NCI-H446 (cell line): ENCODE measurements around the gene SETD1B.
A peak's percentile ranks its signal among the peaks of the same experiment; 100 is the strongest.

Source experiments
- DNase-seq, 2 experiments: peaks; one replicate each; lab custom pipeline; 2025; lab: John Stamatoyannopoulos, UW

Gene SETD1B

DNA sequence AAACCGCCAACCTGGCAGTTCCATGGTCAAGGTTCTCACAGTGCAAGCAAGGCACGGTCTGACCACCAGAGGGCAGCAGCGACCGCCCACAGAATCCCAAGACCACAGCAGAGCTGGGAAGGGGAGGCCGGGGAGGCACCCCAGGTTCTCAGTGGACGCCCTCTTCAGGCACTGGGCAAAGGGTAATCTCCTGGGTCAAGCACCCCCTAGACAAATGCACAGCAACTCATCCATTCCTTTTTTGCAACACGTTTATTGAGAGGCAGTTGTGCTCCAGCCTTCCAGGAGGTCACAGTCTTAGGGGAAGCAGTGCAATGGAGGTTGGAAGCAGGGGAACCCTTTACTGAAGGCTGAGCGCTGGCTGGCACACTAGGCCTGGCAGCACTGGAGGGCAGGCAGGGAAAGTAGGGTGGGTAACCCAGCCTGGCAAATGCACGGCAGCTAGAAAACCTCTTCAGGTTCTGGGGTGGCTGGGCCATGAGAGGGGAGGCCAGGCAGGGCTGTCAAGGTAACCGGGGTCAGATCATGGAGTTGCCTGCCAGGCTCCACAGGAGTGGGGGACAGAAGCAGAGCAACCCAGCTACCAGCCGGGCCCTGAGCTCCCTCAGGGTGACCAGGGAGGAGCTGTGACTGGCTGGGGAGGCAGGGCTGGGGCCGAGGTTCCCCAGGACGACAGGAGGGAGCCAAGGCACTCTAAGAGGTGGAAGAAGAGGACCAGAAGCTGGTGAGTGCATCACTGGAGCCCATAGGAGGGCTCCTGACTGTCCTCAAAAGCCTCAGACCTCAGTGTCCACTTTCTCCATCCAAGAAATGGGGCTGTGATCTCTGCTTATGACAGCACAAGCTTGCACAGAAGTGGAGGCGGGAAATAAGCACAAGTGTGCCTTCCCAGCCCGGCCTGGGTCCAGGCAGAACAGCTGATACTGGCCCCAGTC, 8.5 kb upstream of the SETD1B start:
- peak; percentile 71 to 78 for DNase-seq

DNA sequence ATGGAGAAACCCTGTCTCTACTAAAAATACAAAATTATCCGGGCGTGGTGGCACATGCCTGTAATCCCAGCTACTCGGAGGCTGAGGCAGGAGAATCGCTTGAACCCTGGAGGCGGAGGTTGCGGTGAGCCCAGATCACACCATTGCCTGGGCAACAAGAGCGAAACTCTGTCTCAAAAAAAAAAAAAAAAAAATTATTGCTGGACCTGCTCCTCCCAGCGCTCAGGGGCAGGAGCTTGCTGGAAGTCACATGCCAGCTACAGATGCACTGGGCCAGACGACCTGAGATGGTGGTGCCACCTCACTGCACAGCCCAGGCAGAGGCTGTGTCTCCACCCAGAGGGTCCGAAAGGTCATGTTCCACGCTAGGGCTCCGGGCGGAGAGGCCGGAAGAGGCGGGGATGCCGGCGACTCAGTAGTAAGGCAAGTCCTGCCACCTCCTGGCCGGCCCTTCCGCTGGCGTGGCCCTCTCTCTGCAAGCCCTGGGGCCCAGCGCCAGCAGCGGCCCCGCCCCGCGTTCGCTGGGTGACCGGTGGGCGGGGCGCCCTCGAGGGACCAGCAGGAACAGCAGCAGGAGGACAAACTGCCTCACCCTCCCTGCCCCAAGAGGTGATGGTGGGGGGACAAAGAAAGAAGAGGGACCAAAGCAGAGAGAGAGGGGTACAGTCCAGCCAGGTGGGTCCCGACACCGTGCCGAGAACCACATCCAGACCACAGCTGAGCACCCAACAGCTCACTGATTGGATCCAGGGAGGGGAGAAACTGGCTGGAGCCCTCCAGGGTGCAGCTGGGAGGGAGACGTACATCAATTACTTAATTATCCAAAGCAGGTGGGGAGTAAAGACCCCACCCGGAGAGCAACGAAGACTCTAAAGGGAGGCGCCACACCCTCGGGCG, 6.7 kb upstream of the SETD1B start:
- DNase-seq, result no peak

DNA sequence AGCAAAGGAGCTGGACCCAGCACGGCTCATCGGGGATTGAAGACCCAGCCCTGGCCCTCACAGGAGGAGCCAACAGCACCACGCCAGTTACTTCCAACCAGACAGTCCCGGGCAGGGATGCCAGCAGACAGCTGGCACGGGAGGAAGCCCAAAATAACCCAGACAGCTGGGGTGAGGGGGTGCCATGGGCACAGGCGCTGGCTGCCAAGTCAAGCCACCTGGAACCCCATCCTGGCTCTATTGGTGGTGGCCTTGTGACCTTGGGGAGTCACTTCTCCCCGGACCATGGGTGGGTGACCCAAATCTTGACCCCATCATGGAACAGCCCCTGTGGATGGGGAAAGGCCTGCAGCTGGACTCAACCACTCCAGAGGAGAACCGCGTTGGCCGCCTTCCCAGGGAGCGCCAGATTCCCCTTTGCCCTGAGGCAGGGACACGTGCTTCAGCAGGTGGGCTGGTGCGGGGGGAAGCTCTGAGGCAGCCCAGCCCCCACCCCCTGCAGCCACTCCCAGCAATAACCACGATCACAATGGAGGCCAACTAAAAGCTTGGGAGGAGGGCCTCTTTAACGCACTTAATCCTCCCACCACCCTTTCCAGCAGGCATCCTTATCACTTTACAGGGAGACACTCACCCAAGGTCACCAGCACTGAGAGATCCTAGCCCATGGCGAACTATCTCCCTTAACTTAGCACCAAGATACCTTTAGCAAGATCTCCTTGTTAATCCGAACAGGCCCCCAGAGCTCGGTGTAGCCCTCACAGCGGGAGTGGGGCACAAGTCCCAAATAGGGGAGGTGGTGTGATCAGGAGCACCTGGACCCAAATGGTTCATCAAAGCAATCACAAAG, 5.6 kb upstream of the SETD1B start:
- DNase-seq, result peak; percentile 49 to 85

DNA sequence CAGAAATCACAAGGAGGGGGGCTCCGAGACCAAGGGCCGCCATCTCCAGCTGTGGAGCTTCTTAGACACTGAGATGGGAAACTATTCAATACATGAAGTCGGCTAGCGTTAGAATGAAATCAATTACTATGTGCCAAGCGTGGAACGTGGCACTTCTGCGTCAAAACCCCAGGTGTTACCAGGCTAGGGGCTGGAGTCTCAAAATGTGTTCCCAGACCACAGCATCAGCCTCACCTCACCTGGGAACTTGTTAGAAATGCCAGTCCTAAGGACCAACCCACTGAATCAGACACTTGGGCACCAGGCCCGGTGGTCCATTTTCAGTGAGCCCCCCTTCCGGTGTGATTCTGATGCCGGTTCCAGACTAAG, 5.0 kb upstream of the SETD1B start:
- DNase-seq, result no peak

DNA sequence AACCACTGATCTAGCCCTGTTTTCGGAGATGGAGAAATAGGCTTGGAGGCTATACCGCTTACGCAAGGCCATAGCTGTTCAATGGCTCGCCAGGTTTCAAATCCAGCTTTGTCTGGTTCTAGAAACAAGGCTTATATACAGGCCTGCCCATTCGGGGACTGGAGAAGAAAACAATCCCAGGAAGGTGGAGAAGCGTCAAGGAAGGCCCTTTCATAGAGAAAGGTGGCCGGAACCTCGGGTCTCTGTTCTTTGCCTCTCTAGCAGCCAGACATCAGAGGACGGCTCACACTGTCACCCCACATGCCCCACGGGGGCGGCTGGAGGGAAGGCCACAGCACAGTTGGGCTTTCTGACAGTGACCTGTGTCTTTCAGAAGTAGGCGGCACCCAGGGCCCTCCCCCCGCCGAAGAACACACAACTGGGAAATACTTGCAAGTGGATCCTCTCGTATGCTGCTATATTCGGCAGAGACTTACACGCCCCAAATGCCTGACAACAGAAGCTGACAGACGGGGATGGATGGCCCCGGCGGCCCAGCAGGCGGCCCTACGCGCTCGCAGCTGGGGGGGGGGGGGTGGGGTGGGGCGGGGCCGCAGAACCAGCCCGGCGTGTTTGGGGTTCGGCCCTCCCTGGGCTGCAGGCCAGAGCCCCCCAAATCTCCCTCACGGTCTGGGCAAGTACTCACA, 4.5 kb upstream of the SETD1B start:
- peak; percentile 38 to 71 for DNase-seq

DNA sequence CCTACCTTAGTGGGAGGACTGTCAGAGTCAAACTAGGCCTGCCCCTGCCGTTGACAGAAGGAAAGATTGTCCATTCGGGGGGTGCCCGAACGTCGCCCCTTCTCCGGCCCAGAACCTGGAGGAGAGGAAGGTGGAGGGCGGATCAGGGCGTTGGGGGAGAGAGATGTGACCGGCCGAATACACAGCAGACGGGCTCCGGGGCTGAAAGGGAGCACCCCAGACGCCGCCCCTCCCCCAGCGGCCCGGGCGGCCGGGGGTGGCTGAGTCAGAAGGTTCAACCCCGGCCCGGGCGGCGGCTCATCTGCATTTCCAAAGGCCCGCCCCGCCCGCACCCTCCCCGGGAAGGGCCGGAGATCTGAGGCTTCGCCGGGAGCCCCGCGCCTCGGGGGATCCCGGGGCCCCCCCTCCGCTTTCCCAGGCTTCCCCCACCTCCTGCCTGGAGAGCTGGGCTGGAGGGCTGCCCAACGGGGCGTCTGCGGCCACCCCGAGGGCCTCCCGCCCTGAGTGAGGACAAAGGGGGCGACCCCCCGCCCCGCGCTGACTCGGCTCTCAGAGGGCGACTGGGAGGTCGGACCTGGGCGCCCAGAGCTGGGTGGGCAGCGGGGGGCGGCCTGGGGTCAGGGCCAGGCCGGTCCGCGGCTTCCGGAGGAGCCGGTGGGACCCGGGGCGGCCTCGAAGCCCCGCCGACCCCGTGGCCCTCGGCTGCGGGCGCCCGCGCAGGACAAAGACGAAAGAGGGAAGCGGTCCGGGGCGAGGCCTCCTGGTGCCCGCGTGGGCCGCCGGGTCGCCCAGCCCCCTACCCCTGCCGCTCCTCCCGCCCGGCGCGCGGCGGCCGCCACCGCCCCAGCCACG, 3.7 kb upstream of the SETD1B start:
- DNase-seq, result peak; percentile 59 to 76

DNA sequence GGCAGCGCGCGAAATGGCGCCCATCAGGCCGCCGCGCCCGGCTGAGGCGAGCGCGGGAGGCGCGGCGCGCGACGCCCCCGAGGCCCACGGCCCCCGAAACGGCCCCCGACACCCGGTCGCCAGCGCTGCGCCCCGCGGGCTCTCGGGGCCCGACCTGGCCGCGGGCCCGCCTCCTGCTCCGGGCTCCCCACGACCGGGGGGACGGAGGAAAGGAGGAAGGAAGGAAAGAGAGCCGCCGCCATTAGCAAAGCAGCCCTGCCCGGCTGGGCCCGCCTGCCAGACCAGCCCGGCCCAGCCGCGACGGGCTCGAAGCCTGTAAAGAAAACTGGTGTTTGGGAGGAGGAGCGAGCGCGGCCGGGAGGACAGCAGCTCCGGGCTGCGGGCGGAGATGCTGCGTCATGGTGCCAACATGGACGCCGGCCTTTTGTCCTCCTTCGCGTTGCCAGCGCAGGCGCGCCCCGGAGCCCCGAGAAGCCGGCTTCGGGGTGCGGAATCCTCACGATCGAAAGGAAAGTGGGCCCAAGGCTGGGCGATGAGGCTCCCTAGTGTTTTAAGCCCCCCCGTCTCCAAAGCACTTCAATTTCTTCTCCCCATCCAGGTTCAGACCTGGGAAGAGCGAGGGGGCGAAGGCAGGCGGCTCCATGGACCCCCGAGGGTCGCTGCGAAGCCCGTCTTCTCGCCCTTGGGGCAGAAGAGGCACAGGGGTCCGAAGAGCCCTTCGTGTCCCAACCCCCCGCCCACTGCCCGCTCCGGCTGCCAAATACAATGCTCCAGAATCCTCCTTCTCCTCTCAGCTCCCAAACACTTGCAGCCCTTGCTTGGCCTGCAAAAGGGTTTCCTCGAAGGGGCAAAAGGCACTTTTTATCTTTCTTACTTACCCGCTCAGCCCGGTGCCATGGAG, 2.9 kb upstream of the SETD1B start:
- peak; percentile 20 to 75 for DNase-seq

DNA sequence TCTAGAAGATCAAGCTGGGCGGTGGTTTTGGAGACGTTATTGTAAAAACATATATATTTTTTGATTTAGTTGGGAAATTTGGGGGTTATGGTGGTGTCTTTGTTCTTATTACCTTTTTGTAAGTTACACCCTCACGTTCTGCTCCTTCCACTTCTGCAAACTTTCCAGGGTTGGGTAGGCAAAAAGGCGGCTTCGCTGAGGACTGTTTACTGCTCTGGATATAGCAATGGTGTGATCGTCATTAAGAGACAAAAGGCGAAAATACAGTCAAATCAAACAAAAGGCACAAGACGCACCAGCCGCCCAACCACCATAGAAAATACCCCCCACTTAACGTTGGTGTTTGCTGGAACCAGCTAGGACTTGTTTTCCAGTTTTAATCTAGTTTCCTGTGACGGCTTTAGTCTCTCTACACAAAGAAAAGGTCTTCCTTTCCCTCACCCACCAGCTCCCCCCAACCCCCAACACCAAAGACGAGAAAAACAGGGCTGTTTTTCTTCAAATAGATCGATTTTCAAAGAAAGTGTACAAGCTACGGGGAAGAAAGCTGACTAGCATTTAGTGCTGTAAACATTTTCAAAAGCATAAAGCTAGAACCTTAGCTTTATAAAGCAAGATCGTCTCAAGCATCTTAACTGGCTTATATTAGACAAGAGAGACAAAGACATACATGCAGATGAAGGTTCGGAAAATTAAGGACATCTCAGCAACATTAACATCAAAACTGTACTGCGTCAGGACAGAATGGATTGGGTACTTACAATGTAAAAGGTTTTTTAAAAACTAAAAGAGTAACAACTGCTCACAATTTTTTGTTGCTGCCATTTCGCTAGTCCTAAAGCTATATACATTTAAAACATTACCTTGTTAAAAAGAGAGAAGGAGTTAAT, 2.0 kb upstream of the SETD1B start:
- DNase-seq, result no peak

DNA sequence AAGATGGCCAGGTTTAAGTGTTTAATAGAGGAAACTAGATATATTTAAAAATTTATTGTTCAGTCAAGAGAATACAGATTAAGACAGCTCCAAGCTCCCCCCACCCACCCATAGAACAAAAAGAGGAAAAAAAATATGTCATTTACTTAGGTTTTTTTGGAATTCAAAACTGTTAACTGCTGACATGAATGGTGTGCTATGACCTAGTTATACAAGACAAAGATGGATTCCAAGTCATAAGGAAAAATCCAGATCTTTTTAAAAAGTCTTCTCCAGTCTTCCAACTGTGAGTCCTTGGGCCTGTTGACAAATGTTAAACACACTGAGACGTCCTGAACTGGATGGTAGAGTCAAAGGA, 1.3 kb upstream of the SETD1B start:
- no peak for DNase-seq

DNA sequence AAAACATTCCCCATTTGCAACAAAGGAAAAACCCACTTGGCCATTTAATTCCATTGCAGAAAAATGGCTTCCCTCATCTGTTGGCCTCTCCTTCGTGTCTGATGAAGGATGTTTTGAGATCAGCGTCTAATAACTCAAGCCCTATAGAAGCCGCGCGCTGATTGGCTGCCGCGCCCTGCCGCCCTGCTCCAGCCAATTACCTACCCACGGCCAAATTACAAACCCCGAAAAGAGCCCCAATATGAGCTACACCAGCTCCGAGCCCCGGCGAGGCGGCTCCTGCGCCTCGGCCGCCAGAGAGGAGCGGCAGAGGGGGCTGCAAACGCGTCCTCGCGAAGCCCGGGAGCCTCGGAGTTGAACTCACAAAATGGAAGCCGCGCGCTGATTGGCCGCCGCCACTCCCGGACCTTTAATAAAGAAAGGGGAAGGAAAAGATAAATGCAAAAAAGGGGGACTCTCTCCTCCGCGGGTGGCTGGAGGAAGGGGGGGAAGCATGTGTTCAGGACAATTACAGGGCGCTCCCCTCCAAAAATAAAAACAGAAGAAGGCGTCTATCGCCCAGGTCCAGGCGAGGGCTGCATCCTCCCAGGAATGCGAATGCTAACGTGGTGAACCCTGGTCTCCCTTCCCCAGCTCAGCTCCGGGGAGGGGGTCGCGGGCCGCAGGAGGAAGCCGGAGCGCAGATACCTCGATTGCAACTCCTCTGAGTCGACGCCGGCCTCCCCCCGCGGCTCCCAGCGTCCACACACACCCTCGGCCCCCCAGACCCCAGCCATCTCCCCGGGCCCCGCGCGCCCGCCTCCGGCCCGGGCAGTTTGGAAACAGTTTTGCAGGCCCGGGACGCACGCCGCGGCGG, 738 bp upstream of the SETD1B start:
- DNase-seq, result peak; percentile 74 to 94

DNA sequence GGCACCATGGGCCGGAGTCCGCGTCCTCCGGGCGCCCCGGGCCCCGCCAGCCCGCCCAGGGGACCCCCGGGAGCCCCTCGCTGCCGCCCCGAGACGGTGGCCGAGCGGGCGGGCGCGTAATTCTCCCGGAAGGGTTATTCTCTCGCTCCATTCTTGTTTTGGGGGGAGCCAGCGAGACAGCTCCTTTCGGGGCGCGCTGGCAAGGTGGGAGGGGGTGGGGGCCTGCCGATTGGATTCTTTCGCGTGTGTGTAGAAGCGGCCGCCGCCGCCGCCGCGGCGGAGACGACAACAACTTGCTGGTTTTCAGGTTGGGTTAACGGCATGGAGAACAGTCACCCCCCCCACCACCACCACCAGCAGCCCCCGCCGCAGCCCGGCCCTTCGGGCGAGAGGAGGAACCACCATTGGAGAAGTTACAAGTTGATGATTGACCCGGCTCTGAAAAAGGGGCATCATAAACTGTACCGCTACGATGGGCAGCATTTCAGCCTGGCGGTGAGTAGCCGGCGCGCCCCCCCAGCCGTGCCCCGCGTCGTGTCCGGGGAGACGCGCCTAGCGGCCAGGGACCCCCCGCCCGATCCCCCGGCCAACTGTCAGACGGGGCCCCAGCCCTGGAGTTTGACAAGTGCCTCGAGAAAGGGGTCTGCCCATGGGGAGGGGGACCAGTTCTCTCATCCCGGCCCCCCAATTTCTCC, 755 bp downstream of the SETD1B start:
- peak in 1 of 2 experiments; percentile 19 for DNase-seq

DNA sequence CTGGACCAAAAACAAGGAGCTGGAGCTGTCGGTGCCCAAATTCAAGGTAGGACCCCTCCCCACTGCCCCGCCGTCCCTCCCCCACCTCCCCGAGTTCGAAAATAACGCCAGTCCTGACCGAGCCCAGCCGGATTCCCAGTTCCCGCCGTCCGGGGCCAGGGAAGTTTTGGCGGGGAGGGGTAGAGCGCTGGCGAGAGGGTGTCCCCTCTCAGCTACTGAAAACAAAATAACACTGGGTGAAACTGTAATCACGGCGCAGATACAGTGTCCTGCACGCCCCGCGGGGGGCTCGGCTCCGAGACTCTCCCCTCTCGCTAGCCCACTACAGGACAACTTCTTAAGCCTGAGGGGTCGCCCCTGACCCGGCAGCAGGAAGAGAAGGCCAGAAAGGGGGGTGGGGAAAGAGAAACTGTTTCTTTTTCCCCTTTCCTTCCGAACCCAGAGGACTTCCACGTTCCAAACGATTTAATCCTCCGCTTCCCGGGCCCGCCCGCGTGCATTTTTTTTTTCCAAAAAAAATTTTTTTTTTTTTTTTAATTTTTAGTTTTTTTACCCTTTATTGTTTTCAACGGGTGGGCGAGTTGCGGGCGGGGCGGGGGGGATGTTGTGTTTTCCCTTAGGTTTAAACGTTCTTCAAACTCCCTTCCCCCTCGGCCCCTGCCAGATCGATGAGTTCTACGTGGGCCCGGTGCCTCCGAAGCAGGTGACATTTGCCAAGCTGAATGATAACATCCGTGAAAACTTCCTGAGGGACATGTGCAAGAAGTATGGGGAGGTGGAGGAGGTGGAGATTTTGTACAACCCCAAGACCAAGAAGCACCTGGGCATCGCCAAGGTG, 1.6 kb downstream of the SETD1B start:
- no peak for DNase-seq

DNA sequence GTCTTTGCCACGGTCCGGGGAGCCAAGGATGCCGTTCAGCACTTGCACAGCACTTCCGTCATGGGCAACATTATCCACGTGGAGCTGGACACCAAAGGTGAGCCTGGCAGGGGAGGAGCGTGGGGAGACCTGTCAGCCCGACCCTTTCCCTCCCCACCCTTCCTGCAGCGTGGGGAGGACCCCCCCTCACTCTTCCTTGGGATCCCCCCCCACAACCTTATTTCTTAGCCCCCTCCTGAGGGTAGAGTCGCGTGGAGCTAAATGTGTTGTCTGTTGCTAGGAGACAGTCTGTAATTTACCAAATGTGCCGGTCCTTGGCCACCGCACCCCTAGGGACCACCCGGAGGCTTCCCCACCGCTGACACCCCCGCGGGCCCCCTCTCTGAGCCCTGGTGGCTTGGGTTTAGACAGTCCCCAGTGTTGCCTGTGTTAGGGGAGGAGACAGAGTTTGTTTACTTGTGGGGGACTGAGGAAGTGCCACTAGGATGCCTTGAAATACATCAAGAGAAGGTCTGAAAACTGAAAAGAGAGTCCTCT, 2.3 kb downstream of the SETD1B start:
- no peak for DNase-seq

DNA sequence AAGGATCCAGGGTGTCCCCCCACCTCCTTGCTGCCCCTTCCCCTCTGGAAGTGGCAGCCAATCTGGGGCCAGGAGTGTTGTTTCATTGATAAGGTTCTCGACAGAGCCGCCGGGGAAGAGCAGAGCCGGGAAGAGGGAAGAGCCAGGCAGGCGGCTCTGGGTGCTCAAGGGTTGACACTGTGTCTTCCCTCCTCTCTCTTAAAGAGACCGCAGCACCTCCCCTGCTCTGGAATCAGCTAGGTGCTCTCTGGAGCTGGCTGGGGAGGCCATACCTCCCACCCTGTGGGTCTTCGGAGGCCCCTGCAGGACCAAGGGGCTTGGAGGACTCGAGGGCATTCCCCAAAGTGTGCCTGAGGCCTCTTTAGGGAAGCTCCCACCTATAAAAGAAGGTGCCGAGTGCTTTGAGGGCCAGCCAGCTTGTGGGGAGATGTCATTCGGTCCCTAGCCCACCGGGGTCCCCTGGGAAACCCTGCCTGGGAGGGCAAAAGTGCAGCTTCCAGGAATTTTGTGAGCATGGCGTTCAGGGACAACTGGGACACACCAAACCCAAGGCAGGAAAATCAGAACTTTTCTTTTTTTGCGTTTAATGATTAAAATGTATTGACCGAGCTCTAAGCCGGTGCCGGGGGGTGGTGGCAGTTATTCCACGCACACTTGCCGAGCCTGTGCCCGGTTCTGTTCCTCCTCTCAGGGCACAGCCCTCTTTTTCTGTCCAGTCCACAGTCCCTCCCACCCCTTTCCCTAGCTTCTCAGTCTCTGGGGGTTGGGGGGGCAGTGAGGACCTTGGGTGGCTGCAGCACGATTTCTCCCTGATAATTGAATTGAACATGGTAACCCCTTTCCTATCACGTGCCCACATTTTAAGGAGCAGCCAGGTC, 3.0 kb downstream of the SETD1B start:
- no peak for DNase-seq
